Right lobe of liver (tissue), 6 donors: ENCODE measurements around the gene NKD2. TPM values are rescaled to one million over a fixed set of nuclear protein-coding genes. Genes with fewer than 3 reads are reported as not detected.

Experiments used
- ATAC-seq, 4 donors: fragments of 200-7000 bp; cut with Tn5 transposase; one replicate each; pipeline ENCODE4 v1.9.1; 2020; ENCODE audit warnings: mild to moderate bottlenecking in 4 of 4, moderate library complexity in 4 of 4
- DNase-seq, 3 donors: peaks; one replicate each; pipeline ENCODE4 v3.0.0-alpha.2; 2020
- H3K27ac ChIP-seq, 3 donors: fragments of 200-600 bp; one replicate each; pipeline ENCODE4 v1.8.0; 2022
- H3K27me3 ChIP-seq, 2 donors: fragments of 200-600 bp; one replicate each; pipeline ENCODE4 v1.8.0; 2022
- H3K36me3 ChIP-seq, 4 donors: fragments of 200-600 bp; sonication (generic) in 1 of 4; one replicate each; pipeline versions ENCODE4 v1.5.1 to v1.8.0; 2017 to 2022; ENCODE audit warnings: control low read depth in 1 of 4
- H3K4me1 ChIP-seq, 4 donors: fragments of 200-600 bp; sonication (generic) in 1 of 4; one replicate each; pipeline versions ENCODE4 v1.5.1 to v1.8.0; 2017 to 2022; ENCODE audit warnings: control low read depth in 1 of 4
- H3K4me3 ChIP-seq, 3 donors: fragments of 200-600 bp; one replicate each; pipeline ENCODE4 v1.8.0; 2022
- H3K9me3 ChIP-seq, 4 donors: fragments of 200-600 bp; sonication (generic) in 1 of 4; one replicate each; pipeline versions ENCODE4 v1.5.1 to v1.8.0; 2017 to 2022; ENCODE audit warnings: control low read depth in 1 of 4
- POLR2A ChIP-seq: fragments of 450-650 bp; IDR thresholded peaks from one replicate; pipeline ENCODE4 v1.6.1; 2017; ENCODE audit warnings: antibody characterized with exemption, mild to moderate bottlenecking
- WGBS: methylation state at CpG from one replicate; pipeline ENCODE4 v1.1.6; 2018; ENCODE audit warnings: low coverage, low lambda C conversion rate; ENCODE audit not compliant: insufficient coverage; ENCODE audit errors: missing lambda C conversion rate; 5-methylcytosine and 5-hydroxymethylcytosine counted together
- intact Hi-C, 2 donors: fragments of 100-400 bp; cut with DNase I; formaldehyde crosslinking; loops; one replicate each; pipeline versions ENCODE4 v1.11.2 to v1.14.1; 2022
- total RNA-seq, 6 experiments: library from RNA; depleted of rRNA in 2 of 6; stranded (reverse); fragments of >200 nt in 2 of 6; fragmentation: NEBNext Ultra II Directional in 3 of 6; extraction: Animal tissue kit (Norgen Biotek cat#: 25700) in 3 of 6; gene quantifications; one replicate each; pipeline versions ENCODE4 v1.1.0 to v1.2.4, GENCODE V29; 2016 to 2023
- TF ChIP-seq, protein P1 (sequence below), 4 donors: fragments of 200-600 bp in 3 of 4; fragments of 450-650 bp in 1 of 4; IDR thresholded peaks; one replicate each; pipeline versions ENCODE4 v1.5.1 to v1.8.0; 2016 to 2022; ENCODE audit warnings: antibody characterized with exemption in 4 of 4, mild to moderate bottlenecking in 2 of 4
- donor health status: DM: no; HTN: yes; CAD: no.
- donor health status: DM: no; HTN: no; CAD: no.
- donor health status: DM: no; HTN: no; CAD: no.
- donor health status: DM: no; HTN: yes; CAD: no.
- donor health status: DM: no; HTN: yes; CAD: no.

The NKD2 gene
- total RNA-seq, 6 experiments from 2014 or later: 0.93 to 2.9 (median 2.2) TPM

- intact Hi-C loops: no loop called here
- TF ChIP-seq POLR2A: no peak
- TF ChIP-seq, protein P1, sequence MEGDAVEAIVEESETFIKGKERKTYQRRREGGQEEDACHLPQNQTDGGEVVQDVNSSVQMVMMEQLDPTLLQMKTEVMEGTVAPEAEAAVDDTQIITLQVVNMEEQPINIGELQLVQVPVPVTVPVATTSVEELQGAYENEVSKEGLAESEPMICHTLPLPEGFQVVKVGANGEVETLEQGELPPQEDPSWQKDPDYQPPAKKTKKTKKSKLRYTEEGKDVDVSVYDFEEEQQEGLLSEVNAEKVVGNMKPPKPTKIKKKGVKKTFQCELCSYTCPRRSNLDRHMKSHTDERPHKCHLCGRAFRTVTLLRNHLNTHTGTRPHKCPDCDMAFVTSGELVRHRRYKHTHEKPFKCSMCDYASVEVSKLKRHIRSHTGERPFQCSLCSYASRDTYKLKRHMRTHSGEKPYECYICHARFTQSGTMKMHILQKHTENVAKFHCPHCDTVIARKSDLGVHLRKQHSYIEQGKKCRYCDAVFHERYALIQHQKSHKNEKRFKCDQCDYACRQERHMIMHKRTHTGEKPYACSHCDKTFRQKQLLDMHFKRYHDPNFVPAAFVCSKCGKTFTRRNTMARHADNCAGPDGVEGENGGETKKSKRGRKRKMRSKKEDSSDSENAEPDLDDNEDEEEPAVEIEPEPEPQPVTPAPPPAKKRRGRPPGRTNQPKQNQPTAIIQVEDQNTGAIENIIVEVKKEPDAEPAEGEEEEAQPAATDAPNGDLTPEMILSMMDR (IDR thresholded peaks at IDR 0.05): no peak
- DNase-seq: peak in 1 of 3 donors; percentile 35
- H3K9me3 ChIP-seq: no peaks in the 10 kb centered on the region
- ATAC-seq: no peak
- no peaks in the 10 kb centered on the region for H3K27me3 ChIP-seq
- H3K4me3 ChIP-seq: no peak overlapping the region
- H3K36me3 ChIP-seq: no peaks in the 10 kb centered on the region
- H3K27ac ChIP-seq: no peak overlapping the region
- WGBS: 47% methylated on average over 2 of the region's 4 CpGs
- peaks cover 0 to 4% (median 0%) of the 10 kb centered on the region in 4 donors for H3K4me1 ChIP-seq
Observed at GRCh38 chr5:995318-995717, 13.3 kb upstream of the NKD2 start.

- H3K4me3 ChIP-seq: no peak overlapping the region
- ATAC-seq: peak in 2 of 4 donors; percentile 9 to 16
Observed at GRCh38 chr5:997001-997474, 11.6 kb upstream of the NKD2 start.

DNA sequence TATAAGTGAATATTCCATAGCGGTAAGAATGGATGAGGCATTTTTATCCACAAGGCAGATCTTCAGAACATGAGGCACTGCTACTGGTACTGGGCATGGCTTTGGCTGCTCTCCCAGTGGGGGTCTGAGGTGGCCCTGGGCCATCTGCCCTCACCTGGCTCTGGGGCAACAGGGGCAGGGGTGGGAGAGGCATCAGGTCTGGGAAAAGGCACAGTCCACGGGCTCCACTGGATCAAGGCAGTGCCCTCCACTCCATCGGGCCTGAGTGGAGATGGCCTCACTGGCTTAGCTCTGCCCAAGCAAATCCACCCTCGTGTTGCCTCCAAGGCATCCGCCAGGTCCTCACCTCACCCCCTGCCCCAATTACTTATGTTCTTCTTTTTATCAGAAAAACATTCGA, 10.9 kb upstream of the NKD2 start:
- no peak for TF ChIP-seq POLR2A
- TF ChIP-seq, protein P1 (IDR thresholded peaks at IDR 0.05): no peak
- intact Hi-C loops: no loop called here
- H3K27ac ChIP-seq: no peak overlapping the region
- DNase-seq (no peak), ATAC-seq (no peak)
- no peaks in the 10 kb centered on the region for H3K9me3 ChIP-seq
- H3K36me3 ChIP-seq: no peaks in the 10 kb centered on the region
- 73% methylated on average over 6 of the region's 6 CpGs for WGBS
- no peaks in the 10 kb centered on the region for H3K27me3 ChIP-seq
- no peak overlapping the region for H3K4me3 ChIP-seq
- H3K4me1 ChIP-seq: peaks cover 0 to 4% (median 0%) of the 10 kb centered on the region in 4 donors

More at GRCh38 chr5:997001-997474, 11.6 kb upstream of the NKD2 start:
- peaks cover 0 to 4% (median 0%) of the 10 kb centered on the region in 4 donors for H3K4me1 ChIP-seq
- no peaks in the 10 kb centered on the region for H3K9me3 ChIP-seq
- H3K27ac ChIP-seq: no peak overlapping the region
- H3K27me3 ChIP-seq: no peaks in the 10 kb centered on the region
- no peak for DNase-seq
- intact Hi-C loops: no loop called here
- 26% methylated on average over 4 of the region's 4 CpGs for WGBS
- TF ChIP-seq, protein P1 (IDR thresholded peaks at IDR 0.05): no peak
- no peak for TF ChIP-seq POLR2A
- H3K36me3 ChIP-seq: no peaks in the 10 kb centered on the region

DNA sequence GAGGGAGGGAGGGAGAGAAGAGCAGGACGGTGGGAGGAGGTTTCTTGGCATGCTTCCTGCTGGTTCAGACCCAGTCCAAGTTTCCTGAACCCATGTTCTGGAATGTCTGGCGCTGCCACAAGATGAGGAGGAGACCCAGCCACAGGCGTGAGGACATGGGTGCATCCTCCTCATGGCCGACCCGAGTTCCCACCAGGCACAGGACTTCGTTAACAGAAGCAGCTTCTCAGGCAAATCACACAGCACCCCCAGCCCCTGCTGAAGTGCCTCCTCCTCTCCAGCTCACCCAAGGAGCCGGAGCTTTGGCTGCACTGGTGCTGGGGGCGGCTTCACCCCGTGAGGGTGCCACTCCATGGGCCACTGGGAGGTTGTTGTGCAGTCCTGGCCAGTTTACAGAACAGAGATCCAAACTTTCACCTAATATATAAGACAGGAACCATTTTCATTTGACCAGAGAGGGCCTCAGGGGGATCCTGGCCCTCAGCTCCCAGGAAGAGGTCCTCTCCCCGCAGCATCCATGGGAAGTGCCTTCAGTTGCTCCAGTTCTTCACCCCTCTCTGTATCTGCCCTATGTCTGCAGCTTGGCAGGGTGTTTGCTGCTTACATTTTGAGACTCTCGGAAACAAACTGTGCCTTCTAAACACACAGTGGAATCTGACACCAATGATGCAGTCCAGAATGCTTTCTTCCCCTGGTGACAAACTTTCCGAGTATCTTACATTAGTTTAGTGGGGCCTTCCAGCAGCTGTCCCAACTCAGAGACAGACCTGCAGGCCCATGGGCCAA, 10.2 kb upstream of the NKD2 start:
- DNase-seq (peak in 2 of 3 donors; percentile 47 to 49), ATAC-seq (peak in 1 of 4 donors; percentile 4)
- Histone ChIP-seq H3K27ac (no peak overlapping the region), H3K9me3 (no peaks in the 10 kb centered on the region), H3K4me3 (no peak overlapping the region), H3K36me3 (no peaks in the 10 kb centered on the region), H3K27me3 (no peaks in the 10 kb centered on the region), H3K4me1 (peaks cover 0 to 2% (median 0%) of the 10 kb centered on the region in 4 donors)
- 63% methylated on average over 6 of the region's 12 CpGs for WGBS
- TF ChIP-seq, protein P1 (IDR thresholded peaks at IDR 0.05): no peak
- no peak for TF ChIP-seq POLR2A
- intact Hi-C loops: no loop called here
